Stimulated activated CD8-positive, alpha-beta memory T cell treated with anti-CD3 and anti-CD28 coated beads, Interleukin-7, amount 100 ng/mL, for 1 hour (primary cell): ENCODE results near the gene PRKAG3.
"Not testable (repeated sequence)": the region's sequence is repeated elsewhere in the genome, so short reads cannot be mapped to it uniquely, and the experiment has no call there.

Experiments used
- DNase-seq, 2 donors: peaks; one replicate each; pipeline ENCODE4 v3.0.0-alpha.2; 2020; ENCODE audit warnings: low read depth in 2 of 2

The PRKAG3 gene

DNA sequence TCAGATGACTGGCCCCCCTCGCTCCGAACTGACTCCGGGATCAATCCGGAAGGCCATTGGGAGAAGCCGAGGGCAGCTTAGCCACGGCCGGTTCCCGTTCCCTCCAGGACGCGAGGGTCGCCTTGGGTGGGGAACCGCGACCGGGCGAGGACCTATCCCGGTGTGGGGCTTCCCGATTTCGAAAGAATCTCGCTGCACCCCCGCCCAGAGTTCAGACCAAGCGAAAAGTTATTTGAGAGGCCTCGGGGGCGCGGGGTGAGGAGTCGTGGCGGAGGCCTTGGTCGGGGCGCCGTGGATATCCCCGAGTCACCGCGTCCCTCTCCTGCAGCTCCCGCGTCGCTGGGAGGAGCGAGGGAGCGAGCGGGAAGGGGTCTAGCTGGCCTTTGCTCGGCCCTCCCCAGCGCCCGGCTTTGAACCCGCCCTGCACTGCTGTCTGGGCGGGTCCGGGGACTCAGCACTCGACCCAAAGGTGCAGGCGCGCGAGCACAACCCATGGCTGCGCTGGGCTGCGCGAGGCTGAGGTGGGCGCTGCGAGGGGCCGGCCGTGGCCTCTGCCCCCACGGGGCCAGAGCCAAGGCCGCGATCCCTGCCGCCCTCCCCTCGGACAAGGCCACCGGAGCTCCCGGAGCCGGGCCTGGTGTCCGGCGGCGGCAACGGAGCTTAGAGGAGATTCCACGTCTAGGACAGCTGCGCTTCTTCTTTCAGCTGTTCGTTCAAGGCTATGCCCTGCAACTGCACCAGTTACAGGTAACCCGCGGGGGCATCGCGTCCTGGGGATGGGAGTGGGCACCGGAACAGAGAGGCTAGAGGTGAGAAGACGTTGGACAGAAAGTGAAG lies 49.7 kb downstream of the PRKAG3 start, which contains the start of gene CYP27A1:
Gene CYP27A1, plus strand, starts transcription at position 457 of the 837 bp plus-strand sequence. Its CDS starts 36 bp downstream, at position 493.
- no peak for DNase-seq

DNA sequence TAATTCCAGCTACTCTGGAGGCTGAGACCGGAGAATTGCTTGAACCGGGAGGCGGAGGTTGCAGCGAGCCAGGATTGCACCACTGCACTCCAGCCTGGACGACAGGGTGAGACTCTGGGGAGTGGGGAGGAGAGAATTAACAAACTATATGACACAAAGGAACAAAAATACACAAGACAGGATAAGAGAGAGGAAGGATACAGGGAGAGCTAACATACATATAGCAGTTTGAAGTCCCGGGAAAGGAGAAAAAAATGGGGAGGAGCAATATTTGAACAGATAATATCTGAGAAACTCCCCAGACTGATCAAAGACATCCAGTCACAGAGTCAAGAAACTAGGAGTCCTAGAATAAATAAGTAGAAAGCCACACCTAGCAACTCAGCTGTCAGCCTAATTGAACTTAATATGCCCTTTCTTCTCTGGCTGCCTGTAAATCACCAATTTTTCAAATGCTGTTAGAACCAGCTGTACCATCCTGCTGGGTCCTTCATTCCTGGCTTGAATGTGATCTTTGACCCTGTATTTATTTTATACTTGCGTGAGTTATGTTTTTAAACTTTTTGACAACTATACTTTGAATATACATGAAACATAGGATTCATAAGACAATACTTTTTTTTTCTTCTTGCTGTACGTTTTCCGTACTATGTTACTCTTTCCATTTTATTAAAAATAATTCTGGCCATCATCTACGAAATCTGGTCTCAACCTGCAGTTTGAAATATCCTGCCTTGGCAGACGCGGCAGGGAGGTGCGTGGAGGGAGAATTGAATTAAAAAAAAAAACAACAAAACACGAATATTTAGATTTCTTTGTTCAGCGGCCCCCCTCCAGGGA lies 50.5 kb downstream of the PRKAG3 start:
- no peak for DNase-seq

DNA sequence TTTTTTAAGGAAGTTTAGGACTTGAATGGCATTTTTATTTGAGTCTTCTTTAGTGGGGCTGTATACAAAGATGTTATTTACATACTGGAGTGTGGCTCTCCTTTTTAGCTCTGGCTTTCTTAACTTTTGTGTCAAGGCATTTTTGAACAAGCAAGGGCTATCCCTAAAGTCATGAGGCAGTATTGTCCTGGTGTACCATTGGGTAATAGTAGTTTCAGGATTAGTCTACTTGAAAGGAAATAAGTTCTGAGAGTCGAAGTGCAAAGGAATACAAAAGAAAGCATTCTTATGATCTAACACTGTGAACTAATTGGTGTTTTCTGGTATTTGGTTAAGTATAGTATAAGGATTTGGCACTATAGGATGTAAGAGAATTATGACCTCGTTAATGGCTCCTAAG lies 51.6 kb downstream of the PRKAG3 start:
- DNase-seq, result no peak

DNA sequence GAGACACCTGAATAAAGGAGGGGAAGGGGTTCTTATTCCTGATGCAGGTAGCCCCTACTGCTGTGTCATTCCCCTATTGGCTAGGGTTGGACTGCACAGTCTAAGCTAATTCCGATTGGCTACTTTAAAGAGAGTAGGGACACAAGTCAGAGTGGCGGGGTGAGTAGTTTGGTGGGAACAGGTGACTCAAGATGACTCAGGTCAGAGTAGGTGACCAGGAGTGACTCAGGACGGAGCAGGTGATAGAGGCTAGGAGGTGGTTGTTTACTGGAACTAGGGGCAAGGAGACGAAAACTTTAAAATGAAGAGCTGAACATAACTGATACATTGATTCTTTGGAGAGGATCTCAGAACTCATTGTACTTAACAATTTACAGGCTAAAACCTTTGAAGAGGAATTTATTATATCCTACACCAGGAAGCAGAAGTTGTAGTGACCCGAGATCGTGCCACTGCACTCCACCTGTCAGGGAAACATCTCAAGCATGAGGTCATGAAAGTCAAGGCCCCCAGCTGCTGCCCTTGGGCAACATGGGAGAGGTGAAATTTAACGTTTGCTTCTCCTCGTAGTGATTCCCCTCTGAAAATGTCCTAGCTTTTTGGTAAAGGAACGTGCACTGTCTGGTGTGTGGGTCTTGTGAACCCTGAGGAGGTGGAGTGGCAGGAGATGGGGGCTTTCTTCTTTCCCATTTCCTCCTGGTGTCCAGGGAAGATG lies 54.2 kb downstream of the PRKAG3 start:
- DNase-seq, result no peak

DNA sequence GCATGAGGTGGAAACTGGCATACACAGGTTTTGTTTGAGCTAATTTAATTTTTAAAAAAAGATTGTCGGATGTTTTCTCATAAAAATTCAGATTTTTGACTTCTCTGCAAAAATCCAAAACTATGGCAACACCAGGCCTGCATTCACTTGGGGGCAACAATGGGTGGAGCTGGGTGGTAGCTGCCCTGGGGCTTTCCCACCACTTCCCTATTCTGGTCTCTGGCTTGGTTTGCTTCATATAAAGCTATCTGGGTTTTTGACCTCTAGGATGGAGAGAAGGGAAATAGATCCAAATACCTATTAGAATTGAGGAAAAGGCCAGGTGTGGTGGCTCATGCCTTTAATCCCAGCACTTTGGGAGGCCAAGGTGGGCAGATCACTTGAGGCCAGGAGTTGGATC lies 55.1 kb downstream of the PRKAG3 start:
- no peak for DNase-seq

DNA sequence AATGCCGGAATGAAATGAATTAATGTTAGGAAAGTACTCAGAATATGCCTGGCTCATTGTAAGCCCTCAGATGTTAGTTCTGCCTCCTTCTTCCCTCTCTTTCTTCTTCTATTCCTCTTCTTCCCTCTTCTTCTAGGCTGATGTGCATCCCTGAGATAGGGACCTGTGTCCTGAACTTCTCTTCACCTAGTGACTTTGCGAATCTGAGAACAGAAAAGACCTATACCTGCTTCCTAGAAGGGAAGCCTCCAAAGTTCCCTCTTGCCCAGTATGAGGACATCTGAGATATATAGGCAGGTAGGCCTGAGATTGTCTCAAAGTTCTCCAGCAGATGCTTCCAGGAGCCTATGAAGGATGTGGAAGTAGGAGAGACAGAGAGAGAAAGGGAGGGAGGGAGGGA lies 57.7 kb downstream of the PRKAG3 start:
- no peak for DNase-seq

DNA sequence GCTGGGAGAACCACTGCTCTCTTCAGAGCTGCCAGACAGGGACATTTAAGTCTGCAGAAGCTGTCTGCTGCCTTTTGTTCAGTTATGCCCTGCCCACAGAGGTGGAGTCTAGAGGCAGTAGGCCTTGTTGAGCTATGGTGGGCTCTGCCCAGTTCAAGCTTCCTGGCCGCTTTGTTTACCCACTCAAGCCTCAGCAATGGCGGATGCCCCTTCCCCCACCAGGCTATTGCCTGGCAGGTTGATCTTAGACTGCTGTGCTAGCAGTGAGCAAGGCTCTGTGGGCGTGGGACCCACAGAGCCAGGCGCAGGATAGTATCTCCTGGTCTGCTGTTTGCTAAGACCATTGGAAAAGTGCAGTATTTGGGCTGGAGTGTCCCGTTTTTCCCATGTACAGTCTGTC lies 58.8 kb downstream of the PRKAG3 start:
- DNase-seq, result not testable (repeated sequence)
